HG03025 (cell line): ENCODE measurements around the gene DOCK4.

Experiments used
- ATAC-seq: cut with Tn5 transposase; IDR thresholded peaks from one replicate; pipeline ENCODE4 v1.9.1; 2021; ENCODE audit warnings: mild to moderate bottlenecking, moderate library complexity; ENCODE audit not compliant: unreplicated experiment, low FRiP score

DOCK4 gene

DNA sequence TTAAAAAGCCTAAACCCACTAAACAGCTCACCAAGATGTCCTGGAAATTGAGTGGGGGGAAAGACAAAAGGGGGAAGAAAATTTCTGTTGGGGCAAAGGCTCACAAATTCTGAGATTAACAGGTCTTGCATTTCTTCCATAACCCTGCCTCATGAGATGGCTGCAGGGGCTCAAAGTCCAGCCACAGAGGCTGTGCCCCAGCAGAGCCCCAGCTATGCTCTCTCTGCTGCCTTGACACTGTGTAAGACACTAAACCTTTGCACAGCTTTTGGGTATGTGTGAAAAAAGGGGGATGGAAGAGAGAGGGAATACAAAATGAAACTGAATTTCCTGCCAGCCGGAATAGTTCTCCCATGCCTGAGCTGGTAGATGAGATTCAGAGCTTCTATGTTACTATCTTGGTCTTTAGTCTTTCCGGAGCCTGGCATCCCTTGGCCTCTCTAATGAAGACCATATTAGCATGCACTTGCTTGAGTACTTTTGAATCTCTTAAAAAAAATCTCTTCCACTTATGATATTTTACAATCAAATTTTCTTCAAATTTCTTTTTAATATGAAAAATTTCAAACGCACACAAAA is 403.9 kb downstream of the DOCK4 start:
- no peak for ATAC-seq

DNA sequence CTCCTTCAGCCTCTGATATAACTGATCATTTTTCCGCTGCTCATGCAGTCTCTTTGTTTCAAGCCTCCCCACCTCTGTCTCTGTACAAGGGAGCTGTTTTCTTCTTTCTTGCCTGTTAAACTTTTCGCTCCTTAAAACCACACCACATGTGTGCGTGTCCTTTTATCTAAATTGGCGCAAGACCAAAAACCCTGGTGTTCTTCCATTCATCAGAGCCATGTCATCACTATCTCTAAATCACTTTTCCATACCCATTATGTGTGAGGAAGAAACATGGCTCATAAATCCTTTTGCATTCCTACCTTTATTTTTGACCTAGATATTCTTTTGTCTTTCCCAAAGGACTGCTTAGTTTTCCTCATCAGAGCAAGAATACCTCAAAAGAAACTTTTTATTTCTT is 404.9 kb downstream of the DOCK4 start:
- ATAC-seq, result no peak

DNA sequence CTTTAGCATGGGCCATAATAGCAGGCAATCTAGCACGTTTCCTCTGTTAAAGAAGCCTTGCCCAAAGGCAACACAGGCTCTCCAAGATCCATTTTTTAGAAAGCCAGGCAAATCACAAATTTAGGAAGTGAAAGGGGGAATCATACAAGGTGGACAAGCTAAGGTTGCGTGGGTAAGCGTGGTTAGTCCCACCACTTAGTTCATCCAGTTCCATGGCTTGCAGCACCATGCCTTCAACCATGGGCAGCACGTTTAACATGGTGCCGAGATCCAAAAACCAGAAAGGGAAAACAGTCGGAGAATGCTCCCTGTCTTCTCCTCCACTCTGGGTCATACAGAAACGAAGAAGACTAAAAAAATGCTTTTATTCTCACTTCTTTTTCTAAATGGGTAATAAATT is 409.5 kb downstream of the DOCK4 start:
- no peak for ATAC-seq

DNA sequence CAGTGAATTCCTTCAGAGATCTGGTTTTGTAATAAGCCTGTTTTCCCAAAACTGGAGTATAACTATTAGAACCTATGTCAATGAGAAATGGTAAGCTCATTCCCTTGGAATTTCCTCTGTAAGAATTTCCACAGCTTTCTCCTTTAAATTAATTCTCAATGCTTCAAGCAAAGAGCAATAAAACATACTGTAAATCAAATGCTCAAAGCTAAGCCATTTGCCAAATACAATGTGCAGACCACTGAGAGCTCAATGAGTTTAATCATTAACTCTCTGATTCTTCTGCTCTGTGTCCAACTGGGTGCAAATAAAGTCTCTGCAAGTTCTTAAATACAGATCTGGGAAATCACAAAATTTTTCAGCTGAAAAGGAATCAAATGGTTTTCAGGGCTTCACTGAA is 416.3 kb downstream of the DOCK4 start:
- no peak for ATAC-seq

DNA sequence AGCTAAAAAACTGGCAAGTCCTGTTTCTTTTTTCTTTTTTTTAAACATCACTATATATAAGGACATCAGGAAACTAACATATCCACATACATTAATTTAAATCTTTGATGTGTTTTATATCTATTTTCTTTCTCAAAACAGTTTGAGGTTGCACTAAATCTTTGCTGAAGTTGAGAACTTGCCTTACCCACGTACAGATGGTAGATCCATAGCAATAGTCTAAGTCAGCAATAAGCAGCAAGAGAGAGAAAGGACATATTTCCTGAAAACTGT is 417.2 kb downstream of the DOCK4 start:
- ATAC-seq, result no peak

DNA sequence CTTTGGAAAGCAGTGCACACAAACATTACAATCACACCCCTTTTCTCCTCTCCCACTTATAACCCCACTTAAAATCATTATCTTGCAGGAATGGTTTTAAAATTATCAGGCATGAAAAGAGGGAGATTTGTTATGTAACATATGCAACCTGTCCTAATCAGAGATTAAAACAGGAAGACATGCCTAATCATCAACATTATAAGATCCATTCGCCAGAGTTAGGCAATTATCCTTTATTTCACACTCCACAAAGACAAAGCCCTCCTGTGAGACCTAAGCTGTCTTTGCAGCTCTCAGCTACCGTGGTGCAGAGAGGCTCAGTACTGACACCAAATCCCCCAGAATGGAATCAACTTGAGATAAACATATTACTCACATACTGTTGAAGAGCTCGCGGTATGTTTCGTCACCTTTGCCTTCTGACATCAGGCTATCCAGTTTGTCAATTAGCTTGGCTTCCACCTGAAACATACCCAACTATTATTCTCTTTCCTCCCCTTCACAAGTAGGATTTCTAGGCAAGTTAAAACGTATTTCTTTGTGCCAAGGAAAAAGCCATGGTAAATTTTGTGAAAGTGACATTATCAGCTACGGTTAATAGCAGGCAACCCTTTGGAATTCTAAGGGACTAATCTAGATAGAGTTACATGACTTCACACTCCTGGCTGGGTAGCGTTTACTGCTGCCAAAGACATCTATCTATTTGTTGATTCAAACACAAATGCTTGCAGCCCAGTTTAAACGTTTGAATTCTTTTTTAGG is 417.7 kb downstream of the DOCK4 start:
- ATAC-seq, result no peak

DNA sequence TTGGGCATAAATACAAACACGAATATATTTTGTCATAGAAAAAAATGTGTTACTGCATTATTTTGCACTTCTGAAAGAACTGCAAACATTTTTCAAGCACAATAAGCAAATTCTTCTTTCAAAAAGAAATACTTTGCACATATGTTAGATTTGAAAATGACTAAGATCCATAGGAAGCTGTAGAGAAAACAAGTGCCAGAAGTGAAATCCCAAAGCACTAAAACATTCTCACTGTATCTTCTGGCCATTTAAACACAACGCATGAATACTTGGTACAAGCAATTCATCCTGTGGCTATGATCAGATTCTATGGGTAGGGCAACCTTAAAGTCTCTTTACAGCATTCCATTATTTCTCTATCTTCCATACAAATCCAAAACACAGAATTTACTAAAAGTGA is 418.5 kb downstream of the DOCK4 start:
- ATAC-seq, result no peak

DNA sequence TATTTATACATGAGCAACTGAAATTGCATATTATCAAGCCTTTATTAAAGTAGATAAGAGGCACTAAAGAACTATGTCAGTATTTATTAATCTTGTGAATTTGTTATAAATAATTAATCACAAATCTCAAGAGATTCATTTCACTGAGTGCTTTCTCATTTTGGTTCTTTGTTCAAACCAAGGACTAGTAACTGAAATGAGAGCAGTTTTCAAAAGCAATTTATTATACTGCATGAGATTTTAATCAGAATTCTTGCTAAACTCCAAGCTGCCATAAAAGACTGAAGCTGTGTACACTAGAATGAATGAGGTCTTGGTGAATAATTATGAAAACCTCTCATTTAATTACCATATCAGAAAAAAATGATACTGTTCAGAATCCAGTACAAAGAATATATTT is 419.1 kb downstream of the DOCK4 start:
- no peak for ATAC-seq

DNA sequence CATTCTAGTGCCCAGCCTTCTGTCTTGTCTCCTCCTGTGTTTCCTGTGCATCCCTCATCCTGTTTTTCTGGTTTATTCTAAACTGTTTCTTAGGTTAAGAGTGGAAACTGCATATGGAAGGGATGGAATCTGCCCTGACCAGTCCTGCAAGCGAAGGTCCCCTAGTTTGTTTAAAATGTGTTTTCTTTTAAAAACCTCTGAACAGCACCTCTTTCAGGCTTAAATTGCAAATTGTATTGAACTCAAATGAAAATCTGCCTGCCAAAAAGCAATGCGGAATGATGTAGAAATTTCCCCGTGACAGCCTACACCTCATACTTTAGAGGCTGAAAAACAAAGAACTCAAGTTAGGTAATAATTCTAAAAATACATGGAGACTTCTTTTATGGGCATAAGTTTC is 421.1 kb downstream of the DOCK4 start:
- no peak for ATAC-seq

DNA sequence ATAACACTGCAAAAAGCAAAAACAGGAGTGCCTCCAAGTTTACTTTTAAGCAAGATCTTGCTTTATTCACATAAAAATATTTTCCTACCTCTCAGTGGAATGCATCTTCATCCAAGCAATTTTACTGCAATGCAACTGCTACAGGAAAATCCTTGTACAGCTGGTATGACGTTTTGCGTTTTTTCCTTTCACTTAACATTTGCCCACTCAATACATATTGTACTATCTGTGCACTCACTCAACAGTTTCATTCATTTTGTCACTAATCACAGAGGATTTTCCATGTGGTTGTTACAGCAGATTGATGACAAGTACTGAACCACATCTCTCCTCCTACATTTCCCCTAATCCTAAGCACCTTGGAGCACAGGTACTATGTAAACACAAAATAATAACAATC is 421.9 kb downstream of the DOCK4 start:
- no peak for ATAC-seq

DNA sequence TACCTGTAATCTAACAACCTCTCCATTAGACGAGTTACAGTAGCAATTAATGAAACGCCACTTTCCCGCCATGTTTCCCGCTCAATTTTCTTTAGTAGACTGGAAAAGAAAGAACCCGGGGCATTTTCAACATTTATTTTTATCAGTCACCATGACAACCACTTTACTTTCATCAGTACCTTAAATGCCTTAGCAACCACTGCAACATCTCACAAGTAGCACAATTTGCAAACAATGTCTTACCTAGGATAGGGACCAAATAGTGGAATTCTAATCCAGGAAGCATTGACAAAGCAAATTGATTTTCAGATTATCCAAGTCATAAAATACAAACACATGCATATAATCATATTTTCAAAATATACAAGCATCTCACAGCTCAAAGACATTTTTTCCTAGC is 422.3 kb downstream of the DOCK4 start:
- ATAC-seq, result no peak

DNA sequence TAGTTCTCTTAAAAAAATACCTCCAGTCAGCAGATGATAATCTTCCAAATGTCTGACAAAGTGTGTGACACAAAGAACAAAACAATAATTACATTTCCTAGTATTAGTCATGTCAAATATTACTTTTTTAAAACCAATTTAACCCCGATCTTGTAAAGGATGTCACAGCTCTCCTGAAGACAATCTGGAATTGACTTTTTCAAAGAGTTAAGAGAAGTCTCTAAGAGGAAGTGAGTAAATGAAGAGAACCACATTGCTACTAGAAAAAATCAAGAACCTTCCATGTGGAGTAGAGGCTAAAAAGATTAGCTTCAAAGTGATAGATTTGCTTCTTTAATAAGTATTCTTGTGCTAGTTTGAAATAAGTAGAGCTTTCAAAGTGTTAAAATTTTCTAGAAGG is 425.7 kb downstream of the DOCK4 start:
- ATAC-seq, result no peak

DNA sequence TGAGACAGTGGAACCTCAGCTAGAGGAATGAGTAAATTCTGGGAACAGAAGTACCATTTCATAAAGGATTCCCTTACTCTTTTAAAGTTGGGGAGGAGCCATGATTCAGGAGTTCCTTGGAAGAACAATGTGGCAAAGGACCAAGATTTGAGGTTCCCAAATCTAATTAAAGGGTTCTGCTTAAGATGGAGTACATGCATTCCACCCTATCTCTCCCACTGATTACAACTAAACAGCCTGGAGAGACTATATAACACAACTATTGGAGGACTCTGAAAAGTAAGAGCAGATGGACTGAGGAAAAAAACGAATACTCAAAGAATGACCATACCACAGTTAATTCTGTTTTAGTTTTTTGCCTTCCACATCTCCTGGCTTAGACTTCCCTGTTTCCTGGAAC is 431.0 kb downstream of the DOCK4 start:
- no peak for ATAC-seq

DNA sequence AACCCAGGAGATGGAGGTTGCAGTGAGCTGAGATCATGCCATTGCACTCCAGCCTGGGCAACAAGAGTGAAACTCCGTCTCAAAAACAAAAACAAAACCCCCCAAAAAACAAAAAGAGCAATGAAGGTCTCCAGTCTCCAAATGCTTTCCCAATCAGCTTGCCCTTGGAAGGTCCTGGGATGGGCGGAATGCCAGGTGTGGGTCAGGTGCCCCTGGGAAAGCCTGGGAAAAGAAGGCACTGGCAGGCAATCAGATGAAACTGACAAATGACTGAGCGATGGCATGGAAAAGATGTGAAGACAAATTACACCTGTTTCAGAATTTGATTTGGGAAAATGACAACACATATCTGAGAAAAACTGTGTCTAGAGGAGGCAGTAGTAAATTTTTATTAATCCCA is 433.5 kb downstream of the DOCK4 start:
- no peak for ATAC-seq

DNA sequence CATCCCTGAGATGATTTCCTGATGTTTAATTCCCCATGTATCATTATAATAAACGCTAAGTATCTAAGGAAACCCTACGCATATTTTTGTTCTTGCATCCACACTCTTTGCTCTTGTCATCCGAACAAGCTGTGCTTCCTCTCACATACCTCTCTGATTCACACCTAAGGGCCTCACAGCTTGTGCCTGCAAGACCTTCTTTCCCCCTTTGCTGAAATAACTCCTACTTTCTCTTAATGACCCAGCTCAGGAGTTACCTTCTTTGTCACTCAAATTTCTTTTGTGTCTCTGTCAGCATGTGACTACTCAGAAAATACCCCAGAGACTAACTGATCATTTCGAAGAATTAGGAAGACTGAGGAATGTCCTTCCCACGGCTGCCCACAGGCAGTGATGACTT is 434.6 kb downstream of the DOCK4 start:
- ATAC-seq, result no peak

DNA sequence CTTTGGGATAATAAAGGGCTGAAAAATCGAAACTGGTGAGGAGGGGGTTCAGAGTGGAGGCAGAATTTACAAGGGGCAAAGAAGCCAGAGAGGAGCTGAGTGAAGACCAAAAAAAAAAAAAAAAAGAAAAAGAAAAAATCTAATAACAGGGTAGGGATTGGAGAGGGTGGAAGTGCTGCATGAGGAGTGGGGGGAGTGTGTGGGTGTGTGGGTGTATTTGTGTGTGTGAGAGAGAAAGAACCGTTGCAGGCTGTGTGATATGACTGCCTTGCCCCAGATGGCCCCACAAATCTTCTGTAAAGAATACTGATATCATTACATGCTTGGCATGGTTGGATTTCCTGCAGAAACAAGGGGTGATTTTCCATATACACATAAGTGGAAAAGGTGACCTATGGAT is 436.1 kb downstream of the DOCK4 start:
- no peak for ATAC-seq

DNA sequence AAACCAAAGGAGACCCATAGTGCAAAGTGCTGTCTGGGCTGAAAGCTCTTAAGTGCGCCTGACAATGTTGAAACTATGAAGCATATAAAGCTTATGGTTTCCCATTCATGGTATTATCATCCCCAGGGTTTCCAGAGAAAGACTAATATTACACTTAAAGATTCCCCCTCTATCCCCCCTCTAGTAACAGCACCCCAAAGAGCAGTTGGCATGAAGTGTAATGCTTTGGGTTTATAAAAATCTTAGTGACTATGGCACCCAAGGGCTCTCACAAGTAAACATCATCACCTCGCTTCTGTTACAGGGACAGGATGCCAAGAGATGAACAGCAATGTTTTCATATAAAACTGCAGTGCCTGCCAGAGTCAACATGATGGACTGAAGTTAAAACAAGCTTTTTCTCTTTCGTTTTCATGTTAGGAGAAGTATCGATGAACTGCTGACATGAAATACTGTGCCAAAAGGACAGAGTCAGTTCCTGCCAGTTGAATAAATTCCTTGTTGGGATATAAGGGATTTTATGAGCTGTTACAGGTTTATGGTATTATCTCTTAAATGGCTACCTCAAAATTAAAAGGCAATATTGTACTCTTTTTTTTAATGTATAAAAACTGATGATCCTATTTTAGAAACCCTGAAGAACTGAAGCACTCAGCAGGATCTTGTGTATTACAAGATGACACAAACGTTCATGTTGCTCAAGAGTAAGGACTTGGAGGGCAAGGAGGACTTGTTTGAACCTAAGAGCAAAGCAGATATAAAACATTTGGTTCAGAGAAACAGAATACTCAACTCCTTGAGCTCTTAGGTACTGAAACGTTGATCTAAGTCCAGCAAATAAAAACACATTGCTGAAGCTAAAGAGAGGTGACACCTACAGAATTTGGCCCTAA is 440.2 kb downstream of the DOCK4 start:
- no peak for ATAC-seq

DNA sequence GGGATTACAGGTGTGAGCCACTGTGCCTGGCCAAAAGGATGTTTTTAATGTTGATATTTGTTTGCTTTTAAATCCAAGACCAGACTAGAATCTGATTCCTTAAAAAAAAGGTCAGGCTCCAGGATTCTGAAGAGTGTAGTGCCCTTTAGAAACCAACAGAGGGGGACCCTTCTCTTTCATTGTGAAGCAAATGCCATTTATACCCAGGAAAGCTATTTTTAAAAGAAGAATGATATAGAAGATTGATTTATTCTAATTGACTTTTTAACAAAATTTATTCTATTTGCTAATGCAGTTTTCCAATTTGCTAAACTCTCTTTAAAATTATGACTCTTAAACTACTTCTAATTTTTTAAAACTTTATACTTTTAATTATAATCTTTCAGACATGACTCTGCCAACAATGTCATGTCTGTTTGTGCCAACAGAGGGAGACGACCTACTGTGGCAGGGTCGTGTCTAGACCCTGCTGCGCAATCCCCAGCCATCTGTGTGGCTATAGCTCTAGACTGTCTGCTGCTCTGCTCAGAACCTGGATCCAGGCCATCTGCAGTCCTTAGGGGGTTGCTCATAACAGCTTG is 442.9 kb downstream of the DOCK4 start:
- no peak for ATAC-seq

DNA sequence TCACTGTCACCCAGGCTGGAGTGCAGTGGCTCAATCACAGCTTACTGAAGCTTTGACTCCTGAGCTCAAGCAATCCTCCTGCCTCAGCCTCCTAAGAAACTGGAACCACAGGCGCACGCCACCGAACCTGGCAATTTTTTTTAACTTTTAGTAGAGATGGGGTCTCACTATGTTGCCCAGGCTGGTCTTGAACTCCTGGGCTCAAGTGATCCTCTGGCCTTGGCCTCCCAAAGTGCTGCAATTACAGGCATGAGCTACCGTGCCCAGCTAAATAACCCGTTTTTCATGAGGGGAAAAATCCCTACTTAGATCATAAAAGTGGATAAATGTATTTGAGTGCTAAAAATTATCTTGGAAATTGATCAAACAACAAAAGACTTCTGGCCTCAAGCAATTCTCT is 443.4 kb downstream of the DOCK4 start:
- ATAC-seq, result no peak

DNA sequence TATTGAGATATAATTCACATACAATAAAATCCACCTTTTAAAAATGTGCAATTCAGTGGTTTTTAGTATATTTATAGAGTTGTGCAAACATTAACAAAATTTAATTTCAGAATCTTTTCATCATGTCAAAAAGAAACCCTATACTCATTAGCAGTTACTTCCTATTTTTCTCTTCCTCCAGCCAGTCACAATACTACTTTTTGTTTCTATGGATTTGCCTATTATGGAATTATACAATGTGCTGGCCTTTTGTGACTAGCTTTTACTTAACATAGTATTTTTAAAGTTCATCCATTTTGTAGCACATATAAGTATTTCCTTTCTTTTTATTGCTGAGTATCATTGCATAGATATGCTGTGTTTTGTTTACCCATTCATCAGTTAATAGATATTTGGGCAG is 444.0 kb downstream of the DOCK4 start:
- ATAC-seq, result no peak

DNA sequence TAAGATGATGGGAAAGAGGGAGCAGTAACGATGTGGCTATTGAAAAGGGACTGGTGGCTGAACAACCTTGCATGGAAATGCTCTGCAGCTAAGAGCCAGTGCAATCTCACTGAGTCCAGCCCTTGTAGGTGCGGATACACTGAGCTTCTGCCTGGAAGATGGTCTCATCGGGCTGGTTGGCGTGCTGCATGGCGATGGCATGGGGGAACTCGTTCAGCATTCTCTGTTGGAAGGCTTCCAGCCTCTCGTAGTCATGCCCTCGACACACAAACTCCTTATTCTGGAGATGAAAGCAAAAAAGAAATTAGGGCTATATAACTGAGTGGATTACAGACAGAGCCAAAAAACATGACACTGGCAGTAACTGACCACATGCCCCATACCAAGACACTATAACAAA is 446.2 kb downstream of the DOCK4 start:
- ATAC-seq, result no peak

DNA sequence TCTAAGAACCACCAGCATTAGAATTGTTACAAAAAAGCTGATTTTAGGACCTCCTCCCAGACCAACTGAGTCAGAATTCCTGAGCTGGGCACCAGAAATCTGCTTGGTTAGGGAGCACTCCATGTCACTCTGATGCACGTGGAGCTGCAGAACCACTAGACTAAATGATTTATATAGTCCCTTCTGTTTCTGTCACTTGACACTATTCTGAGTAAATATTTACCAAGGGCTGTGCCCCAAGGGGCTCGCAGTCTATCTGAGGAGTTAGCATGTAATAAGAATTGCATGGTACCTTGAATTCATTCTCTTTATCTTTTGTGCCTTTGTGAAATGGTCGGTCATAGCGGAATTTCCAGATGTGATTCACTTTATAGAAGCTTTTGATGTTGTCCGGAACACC is 447.9 kb downstream of the DOCK4 start:
- ATAC-seq, result no peak
